Activated T-helper 1 cell treated with Interleukin-2 at 50 U/mL for 16 hours (primary cell): Measurements from ENCODE around the gene ENTPD6.
"Not testable (repeated sequence)": the region's sequence is repeated elsewhere in the genome, so short reads cannot be mapped to it uniquely, and the experiment has no call there.

Experiments used
- DNase-seq: peaks from one replicate; pipeline ENCODE4 v3.0.0-alpha.2; 2020; ENCODE audit warnings: low read depth

Gene ENTPD6

DNA sequence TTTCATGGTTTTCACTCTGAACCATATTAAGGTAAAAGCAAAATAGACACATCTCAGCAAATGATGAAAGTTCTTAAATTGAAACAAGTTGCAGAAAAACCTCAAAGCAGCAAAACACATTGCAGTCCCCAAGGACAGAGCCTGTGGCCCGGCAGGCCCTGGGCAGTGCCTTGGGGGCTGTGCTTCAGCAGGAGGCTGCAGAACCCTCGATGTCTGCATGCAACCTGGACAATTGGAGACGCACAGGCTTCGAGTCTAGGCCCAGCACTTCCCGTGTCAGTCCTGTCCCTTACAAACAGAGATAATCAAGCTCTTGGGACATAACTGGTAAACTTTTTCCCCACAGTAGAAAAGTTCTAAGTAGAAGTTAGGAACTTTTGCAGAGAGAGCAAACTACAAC lies 61.6 kb downstream of the ENTPD6 start:
- DNase-seq = no peak

DNA sequence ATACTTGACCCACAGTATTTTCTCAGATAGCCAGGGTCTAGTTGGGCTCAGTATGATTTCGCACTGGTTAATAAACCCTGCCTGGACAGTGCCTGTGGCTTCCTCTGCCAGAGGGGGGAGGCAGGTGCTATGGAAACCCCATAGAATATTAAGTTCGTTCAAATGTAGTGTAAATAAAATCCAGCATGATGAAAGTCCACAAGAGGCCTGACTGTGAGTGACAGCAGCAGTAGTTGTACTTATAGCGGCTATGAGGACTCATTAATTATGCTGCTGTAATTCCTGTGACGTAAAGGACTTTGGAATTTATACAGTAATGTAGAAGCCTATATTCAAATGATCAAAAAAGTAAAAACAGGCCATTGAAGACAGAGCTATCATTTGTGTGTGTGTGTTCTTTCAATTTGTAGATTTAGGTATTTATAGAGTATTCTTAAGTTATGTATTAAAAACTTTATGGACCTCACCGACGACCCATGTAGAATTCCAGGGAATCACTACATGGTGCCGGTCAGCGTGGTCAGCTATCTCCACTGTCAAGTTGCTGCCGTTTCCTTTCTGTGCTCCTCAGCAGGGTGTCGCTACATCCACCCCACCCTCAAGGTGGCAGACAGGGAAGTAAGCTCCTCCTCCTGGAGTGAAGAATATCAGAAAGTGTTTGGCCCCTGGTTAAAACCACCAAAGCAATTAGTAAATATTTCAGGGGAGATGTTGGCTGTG lies 62.4 kb downstream of the ENTPD6 start:
- no peak for DNase-seq

DNA sequence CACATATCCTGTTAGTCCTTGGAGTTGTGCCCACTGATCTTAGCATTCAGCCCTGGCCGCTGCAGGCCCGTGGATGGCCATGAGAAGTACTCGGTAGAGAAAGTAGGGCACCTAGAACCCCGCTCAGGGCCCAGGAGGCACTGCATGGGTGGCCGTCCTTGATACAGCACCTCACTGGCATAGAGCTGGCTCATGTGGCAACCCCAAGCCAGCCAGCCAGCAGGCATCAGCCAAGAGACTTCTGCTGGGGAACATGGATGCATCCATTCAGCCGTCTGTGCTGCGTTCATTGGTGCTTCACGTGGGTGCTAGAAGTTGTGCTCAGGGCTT lies 62.9 kb downstream of the ENTPD6 start:
- no peak for DNase-seq

DNA sequence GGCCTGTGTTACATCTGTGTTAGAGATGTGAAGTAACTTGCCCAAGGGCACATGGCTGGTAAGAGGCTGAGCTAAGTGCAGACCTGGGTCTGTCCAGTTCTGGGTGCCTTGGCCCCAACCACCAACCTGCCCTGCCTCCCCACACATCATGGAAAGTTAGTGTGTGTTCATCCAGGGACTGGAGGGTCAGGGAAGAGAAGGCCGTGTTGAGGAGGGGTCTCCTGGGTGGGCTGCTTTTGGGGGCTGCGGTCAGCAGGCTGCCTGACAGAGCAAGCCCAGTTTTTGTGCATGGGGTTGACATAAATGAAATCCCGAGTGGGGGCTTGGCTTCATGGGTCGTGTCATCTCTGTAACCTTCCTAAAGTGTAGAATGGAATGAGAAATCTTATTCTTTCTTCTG lies 63.3 kb downstream of the ENTPD6 start:
- no peak for DNase-seq

DNA sequence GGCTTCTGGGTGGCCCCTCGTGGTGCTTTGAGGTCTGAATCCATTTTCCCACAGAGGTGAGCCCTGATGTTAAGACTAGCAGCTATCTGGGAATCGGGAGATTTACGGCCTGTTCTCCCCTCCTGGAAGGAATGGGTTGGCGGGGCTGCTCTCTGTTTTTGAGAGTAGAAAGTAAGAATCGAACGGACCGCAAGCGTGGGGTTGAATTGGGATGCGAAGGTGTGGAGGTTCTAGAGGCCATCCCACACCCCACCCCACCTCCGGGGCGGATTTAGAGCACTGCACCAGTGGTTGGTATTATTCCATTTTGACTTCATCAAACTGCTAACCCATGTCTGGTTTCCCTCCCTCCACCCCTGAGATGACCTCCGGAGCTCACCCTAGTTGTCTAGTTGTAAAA lies 63.8 kb downstream of the ENTPD6 start:
- no peak for DNase-seq

DNA sequence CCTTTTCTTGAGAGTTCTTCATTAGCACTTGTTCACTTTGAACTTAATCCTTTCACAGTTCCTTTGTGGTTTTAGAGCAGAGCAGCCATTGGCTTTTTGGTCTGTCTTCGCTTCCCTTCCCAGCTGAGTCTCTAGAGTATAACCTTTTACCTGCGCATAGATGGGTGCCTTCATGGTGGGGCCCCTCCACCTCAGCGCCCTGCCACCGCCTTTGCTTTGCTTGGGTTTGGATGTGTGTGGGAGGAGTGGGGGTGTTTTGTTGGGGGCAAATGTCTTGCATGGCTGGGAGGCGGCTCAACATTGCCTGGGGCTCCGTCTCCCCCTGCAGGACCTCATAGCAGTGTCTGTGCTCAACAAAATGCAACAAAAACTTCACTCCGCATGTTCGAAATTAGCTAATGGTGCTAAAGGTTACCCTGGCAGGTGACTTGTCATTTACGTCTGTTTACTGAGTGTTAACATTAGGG lies 64.3 kb downstream of the ENTPD6 start:
- DNase-seq = no peak

DNA sequence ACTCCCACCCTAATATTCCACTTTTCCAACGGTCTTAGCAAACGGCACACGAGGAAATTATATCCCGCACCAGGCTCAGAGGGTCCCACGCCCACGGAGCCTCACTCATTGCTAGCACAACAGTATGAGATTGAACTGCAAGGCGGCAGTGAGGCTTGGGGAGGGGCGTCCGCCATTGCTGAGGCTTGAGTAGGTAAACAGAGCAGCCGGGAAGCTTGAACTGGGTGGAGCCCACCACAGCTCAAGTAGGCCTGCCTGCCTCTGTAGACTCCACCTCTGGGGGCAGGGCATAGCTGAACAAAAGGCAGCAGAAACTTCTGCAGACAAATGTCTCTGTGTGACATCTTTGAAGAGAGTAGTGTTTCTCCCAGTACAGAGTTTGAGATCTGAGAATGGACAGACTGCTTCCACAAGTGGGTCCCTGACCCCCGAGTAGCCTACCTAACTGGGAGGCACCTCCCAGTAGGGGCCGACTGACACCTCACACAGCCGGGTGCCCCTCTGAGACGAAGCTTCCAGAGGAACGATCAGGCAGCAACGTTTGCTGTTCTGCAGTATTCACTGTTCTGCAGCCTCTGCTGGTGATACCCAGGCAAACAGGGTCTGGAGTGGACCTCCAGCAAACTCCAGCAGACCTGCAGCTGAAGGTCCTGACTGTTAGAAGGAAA lies 65.4 kb downstream of the ENTPD6 start:
- DNase-seq = not testable (repeated sequence)

DNA sequence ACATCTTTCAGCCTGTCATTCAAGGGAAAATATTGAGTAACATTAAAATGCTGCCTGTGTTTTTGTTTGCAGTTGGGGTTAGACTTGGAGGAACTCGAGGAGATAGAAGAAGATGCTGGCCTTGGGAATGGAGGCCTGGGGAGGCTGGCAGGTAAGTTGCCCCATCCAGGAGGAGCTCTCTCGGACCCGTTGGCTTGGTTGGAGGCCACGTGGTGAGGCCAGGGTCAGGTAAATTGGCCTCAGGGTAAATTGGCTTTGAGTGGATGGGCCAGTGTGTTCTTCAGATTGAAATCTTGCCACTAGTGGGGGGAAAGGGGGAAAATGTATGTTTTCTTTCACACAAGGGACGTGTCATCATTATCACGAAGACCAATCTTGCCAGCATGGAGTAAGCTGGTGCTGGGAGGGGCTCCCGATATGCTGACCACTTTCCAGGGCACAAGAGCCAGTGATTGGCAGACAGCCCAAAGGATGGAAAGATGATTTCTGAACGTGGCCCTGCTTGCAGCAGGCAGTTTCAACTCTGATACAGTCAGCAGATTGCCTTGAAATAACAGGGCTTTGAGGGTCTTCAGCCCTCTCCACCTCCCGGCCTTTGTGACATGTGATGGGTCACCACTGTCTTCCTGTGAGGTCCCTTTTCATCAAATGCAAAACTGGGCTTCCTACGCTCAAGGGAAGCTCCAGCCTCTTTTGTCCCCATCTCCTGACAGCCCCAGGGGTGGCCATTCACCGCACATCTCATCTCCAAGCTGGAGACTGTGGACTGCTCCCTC lies 73.7 kb downstream of the ENTPD6 start:
- DNase-seq = no peak

DNA sequence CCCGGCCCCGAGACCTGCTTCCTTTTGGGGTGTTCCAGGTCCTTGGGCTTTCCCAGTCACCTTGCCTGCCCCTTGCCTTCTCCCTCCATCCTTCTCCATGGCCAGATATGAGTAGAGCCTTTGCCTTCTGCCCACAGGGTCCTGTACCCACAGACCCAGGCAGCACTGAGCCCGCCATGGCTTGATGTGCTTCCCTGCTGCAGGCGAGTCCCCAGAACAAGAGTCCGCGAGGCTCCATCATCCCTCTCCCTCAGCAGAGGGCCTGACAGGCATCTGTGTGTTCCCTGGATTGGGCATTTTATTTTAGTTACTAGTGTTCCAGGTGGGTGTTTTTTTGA lies 74.3 kb downstream of the ENTPD6 start:
- no peak for DNase-seq

DNA sequence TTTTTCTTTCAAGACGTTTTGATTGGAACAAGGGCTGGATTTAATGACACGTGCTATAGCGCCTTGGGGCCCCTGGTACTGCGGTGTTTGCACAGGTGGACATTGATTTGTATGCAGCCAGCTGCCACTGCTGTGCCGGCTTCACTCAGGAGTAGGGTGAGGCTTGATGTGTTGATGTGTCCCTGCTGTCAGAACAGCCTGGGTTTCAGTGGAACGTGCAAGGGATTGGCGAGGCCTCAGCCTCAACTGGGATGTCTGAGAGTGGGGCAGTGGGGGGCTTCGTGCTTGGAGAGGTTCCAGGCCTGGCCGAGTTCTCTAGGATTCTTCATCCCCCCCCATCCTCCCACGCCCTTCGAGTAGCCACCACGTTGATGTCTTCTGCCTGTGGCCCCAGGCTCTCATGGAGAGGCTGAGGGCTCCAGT lies 75.3 kb downstream of the ENTPD6 start:
- no peak for DNase-seq

DNA sequence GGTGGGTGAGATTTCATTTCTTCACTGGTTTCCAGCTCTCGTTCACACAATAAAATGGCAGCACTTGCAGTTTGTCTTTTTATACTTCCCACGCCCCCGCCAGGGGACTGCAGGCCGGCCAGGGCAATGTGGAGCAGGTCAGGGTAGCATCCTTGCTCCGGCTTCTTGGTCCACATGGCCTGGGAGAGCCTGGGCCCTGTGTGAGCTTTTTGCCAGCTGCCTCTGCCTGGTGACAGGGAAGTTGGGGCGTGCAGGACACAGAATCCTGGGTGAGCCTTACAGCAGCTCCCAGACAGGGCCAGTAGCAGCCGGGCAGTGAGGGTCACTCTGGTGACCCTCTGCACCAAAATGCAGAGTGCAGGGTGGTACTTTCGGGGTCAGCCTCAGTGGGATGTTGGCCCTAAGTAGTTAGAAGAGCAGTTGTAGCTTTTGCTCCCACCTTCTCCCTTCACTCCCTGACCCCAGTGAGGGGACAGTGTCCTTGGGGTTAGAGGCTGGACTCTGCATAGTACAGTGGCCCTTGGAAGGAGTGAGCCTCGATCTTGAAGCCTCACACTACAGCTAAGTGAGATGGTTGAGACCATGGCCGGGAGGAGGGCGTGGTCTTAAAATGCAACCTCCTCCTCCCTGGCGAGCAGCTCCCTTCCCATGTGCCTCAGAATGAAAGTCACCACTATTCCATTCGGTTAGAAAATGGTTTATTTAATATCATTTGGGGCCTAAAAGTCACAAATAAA lies 76.1 kb downstream of the ENTPD6 start:
- DNase-seq = no peak

DNA sequence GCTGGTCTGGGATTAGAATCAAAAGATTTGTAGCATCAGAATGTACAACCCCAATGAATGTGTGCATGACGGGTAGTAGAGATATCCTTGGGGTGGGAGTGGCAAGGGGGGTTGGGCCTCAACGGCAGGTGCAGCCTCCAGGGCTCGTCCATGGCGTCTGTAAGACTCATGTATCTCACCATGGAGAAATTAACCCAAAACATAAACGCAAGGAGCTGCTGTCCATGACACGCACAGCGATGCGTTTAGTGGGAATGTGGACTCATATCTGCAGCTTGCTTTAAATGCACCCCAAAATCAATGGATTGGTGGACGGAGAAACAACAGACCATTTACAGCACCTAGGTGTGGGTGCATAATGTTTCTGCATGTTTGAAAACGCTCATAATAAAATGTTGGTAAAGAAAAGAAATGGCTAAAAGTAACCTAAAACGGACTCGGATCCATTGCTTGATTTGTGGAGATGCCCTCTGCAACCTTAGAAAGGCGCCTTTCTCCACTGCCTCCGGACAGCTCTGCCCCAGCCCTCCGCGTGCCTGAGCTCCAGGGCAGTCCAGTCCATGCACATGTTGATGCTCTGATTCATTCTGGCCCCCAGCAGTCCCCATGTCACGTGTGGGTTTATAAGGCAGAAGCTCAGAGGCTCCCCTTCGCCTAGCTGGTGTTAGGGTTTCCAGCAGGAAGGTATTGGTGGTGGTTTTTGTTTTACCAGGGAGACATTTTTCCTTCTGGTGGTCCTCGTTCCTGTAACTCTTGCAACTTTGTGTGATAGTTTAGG lies 76.9 kb downstream of the ENTPD6 start:
- no peak for DNase-seq

DNA sequence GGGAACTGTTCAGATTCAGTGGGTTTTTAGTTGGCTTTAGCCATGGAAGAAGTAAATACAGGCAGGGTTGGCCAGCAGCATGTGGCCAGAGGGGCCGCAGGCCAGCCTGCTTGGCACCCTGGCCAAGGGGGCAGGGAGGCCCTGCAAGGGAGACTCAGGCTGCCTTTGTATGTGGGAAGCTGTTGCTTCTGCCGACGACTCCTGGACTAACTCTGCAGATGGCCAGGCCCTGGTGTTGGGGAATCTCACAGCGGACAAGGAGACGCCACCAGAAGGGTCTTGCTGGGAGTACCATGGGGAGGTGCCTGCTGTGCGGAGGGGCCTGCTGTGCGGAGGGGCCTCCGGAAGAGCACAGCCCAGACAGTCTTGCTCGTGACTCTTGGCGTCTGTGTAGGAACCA lies 77.5 kb downstream of the ENTPD6 start:
- no peak for DNase-seq

DNA sequence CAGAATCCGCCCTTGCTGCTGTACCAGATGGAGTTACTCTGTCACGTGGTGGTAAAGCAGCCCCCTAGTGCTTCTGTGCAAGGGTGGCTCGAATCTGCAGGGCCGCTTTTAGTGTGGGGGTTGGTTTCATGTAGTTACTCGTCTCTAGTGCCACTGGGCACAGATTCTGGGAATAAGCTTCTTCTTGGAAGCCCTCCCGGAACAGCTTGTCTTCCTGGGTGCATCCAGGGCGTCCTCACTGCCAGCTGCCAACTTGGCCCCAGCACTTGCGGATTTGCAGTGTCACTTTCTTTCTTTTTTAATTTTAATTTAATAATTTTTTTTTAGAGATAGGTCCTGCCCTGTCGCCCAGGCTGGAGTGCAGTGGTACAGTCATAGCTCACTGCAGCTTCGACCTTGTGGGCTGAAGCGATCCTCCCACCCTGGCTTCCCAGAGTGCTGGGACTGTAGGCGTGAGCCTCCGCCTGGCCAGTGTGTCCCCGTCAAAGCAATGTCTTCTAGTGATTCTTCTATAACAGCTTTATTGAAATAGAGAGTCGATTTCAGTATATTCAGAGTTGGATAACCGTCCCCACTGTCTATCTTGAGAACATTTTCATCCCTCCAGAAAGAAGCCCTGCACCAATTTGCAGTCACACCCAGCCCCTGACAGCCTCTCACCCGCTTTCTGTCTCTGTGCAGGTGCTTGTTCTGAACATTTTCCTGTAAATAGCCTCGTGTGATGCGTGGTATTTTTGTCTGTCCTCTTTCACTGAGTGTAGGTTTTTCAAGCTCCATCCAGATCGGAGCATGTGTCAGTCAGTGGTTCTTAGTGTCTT lies 78.2 kb downstream of the ENTPD6 start:
- DNase-seq = no peak

DNA sequence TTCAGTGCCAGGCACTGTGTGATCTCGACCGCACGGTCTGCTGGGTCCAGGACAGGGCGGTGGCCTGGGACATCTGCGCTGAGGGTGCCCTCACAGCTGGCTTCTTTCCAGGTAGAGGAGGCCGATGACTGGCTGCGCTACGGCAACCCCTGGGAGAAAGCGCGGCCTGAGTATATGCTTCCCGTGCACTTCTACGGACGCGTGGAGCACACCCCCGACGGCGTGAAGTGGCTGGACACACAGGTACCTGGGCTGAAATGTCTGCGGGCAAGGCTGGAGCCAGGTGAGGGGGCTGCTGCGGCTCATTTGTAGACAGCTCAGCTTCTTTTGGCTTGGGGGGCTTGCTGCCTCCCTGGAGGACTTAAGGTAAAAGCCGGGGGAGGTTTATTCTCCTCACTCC lies 79.0 kb downstream of the ENTPD6 start:
- no peak for DNase-seq

DNA sequence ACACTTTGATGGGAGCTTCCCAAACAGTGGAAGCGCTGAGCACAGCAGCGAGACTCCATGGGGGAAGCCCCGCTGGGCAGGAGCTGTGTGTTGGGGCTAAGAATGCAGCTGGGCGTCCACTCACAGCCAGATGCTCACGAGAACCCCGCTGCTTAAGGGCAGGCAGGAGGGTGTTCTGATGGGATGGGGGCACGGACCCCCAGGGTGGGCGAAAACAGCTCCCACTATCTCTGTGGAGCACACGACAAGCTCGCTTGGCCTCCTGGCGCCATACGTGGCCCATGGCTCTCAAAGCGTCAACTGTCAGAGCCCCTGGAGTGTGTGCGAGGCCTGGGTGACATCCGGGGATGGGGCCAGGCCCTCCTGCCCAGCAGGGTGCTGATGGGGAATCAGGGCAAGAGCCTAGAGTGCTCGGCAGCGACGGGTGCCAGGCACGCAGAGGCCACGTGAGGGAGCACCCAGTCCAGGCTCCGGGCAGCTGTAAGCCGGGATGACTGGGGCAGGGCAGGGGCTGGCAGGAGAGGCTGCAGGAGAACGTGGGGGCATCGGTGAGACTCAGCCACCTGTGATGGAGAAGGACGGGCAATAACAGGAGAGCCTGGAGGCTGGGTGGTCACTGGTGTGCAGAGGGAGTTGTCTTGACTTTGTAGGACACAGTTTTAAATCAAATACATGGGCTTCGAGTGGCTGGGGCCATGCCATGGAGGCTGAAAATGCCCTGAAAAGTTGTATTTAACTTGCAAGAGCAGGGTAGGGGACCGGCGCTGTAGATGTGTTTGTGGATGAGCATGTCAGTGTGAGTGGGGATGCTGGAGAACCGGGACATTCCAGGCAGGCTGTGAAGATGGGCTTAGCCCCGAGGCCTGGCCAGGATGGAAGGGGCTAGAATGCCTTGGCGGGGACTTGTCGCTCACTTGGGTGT lies 79.6 kb downstream of the ENTPD6 start:
- no peak for DNase-seq

DNA sequence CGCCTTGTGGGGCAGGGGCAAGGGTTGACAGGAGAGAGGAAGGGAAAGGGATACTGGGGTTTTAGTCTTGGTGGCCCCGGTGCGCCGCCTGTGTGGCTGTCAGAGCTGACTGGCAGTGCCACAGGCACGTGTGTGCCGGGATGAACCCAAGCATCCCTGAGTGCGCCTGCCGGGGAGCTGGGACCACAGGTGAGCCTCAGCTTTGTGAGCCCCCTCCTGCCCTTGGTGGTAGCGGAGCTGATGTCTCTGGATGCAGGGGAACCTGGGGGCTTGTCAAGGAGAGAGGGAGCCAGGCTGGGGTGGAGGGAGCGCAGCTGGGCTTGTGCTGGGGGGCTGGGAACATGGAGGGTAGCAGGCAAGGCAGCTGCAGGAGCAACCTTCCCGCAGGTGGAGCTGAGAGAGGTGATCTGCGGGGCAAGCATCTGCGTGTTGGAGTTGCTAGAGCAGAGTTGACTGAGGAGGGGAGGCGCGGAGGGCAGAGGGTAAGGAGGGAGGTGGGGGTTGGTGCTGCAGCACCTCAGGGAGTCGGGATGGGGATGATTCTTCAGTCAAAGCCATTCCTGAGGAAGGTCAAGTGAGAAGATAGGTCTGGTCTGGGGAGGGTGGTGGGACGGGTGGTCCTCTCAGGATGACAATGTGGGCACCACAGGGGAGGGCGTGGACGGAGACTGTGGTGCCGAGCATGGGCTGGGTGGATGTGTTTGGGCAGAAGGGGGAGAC lies 80.5 kb downstream of the ENTPD6 start:
- DNase-seq = no peak
